ENCODE data around the gene SCRG1.

The SCRG1 gene

DNA sequence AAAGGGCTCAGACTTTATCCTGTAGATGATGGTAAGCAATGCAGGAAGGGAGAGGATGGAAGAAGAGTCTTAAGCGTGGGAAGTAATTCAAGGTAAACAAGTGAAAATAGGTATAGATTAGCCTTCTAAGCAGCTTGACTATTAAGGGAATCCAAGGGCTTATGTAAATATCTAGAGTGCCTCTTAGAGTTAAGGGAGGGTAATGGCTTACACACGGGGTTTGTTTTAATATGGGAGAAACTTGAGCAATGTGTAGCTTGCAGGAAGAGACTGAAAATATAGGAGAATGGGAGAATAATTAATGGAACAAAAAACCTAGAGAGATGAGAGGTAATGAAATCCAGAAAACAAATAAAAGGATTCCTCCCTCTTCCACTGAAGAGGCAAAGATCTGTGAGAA, 41.0 kb downstream of the SCRG1 start:
- no peak for DNase-seq

DNA sequence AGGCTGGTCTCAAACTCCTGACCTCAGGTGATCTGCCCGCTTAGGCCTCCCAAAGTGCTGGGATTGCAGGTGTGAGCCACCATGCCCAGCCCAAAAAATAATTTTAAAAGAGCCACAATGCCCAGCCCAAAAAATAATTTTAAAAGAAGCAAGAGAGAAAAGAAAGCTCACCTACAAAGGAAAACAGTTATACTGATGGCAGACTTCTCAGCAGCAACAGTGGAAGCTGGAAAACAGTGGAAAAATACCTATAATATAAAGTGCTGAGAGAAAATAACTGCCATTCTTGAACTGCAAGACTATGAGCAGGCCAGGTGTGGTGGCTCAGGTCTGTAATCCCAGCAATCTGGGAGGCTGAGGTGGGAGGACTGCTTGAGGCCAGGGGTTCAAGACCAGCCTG, 51.4 kb downstream of the SCRG1 start:
- DNase-seq: no peak

- no peak for DNase-seq
Measured at GRCh38 chr4:173346074-173346473, 52.8 kb downstream of the SCRG1 start.

- no peak for DNase-seq
Measured at GRCh38 chr4:173345648-173346047, 53.3 kb downstream of the SCRG1 start.

DNA sequence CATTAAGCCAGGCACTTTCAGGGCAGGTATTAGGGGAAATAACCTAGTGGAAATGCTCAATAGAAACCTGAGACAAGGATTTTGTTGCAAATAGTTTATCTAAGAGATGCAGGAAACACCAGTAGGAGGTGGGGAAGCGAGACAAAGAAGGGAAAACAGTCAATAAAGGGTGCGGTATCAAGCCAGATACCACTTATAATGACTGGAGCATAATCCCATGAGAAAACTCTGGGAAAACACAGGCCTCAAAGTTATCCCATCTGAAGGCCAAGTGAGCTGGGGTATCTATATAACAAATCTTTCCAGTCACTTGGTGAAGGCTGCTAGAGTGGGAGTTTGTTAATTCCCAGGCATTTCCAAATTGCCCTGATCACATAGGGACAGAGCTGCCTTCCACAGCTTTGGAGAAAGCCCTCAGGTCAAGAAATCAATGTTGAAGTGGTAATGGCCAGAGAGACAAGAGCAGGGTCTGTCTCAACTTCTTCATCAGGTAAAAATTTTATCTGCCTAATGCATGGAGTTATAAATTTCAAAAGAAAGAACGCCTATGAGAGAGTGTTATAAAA, 55.0 kb downstream of the SCRG1 start:
- DNase-seq: no peak

GRCh38 chr4:173337463-173337862, 61.5 kb downstream of the SCRG1 start:
- no peak for DNase-seq

DNA sequence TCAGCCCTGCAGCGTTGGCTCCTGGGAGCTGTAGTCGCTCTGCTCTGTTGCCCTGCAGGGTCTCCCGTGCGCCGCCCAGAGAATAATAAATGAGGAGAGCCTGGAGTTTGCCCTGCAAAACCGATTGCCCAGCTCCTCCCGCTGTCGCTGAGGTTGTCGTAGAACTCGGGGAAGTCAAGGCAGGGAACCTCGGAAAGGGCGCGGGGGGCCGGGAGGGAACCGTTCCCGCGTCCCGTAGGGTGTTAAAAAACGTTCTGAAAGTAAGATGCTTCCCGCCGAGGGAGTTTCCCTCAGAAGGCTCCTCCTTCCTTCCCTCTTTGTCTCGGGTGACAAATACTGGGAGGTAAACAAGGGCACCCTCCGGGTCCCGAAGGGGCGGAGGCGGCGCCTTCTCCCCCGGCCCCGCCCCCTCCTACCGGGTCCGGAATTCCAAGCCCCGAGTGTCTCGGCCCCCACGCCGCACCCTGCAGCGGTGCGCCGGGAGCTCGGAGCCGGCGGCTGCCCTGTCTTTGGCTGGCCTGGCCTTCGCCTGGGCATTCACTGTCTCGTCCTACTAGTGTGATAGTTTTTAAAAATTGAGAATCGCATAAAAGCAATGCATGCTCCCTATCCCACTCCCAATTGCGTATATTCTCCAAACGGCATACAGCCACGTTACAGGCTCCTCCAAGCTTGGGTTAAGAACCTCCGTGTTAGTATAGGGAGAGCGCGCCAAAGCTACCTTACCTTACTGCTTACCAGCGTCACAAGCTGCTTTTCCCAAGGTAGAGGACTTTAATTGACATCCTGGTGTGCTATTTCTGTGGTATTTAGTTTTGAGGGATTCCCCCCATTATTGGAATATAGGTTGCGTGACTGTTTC, 63.8 kb downstream of the SCRG1 start:
- no peak for DNase-seq
